HG03558 (cell line): ENCODE data around the gene RSPH4A.
"Not testable (repeated sequence)": the region's sequence is repeated elsewhere in the genome, so short reads cannot be mapped to it uniquely, and the experiment has no call there.

ENCODE experiments used
- ATAC-seq: cut with Tn5 transposase; IDR thresholded peaks from one replicate; pipeline ENCODE4 v1.9.1; 2021; ENCODE audit warnings: moderate number of reproducible peaks; ENCODE audit not compliant: unreplicated experiment; ENCODE audit errors: extremely low read depth

Gene RSPH4A

GRCh38 chr6:116624036-116624805 lies 7.9 kb downstream of the RSPH4A start:
- ATAC-seq: no peak

GRCh38 chr6:116625872-116626271 lies 9.6 kb downstream of the RSPH4A start:
- no peak for ATAC-seq

- no peak for ATAC-seq
These were observed 13.3 kb downstream of the RSPH4A start for GRCh38 chr6:116629563-116629981.

- ATAC-seq: no peak
These were observed 15.2 kb downstream of the RSPH4A start for GRCh38 chr6:116631379-116631990.

GRCh38 chr6:116633685-116634084 lies 17.4 kb downstream of the RSPH4A start:
- no peak for ATAC-seq

- ATAC-seq: no peak
These were observed 31.9 kb downstream of the RSPH4A start for GRCh38 chr6:116648156-116648555.

- no peak for ATAC-seq
These were observed 32.9 kb downstream of the RSPH4A start for GRCh38 chr6:116649129-116649528.

GRCh38 chr6:116651916-116652315 lies 35.6 kb downstream of the RSPH4A start:
- no peak for ATAC-seq

GRCh38 chr6:116661594-116661993 lies 45.3 kb downstream of the RSPH4A start:
- ATAC-seq: no peak

GRCh38 chr6:116662202-116662601 lies 45.9 kb downstream of the RSPH4A start:
- ATAC-seq: no peak

GRCh38 chr6:116663308-116663707 lies 47.0 kb downstream of the RSPH4A start:
- no peak for ATAC-seq

GRCh38 chr6:116664169-116664568 lies 47.9 kb downstream of the RSPH4A start:
- ATAC-seq: not testable (repeated sequence)

GRCh38 chr6:116665464-116665863 lies 49.2 kb downstream of the RSPH4A start:
- no peak for ATAC-seq

GRCh38 chr6:116666869-116667268 lies 50.6 kb downstream of the RSPH4A start:
- peak; percentile 36 for ATAC-seq

GRCh38 chr6:116667623-116668022 lies 51.3 kb downstream of the RSPH4A start:
- peak; percentile 23 for ATAC-seq

GRCh38 chr6:116672306-116672705 lies 56.0 kb downstream of the RSPH4A start:
- ATAC-seq: no peak

GRCh38 chr6:116676021-116676420 lies 59.7 kb downstream of the RSPH4A start:
- no peak for ATAC-seq

- ATAC-seq: peak; percentile 92
These were observed 64.8 kb downstream of the RSPH4A start, which contains the start of gene KPNA5 for GRCh38 chr6:116680880-116681672. Gene KPNA5, plus strand, starts transcription at chr6:116681211. Its CDS starts 124 bp downstream, at chr6:116681335.

GRCh38 chr6:116682334-116682712 lies 66.0 kb downstream of the RSPH4A start:
- ATAC-seq: peak; percentile 31
